DND-41 (cell line): ENCODE measurements around the gene LRRC34.
A peak's percentile ranks its signal among the peaks of the same experiment; 100 is the strongest.

Experiments used
- ATAC-seq: fragments of 200-7000 bp; cut with Tn5 transposase; 3 replicates; pipeline ENCODE4 v1.9.1; 2021; ENCODE audit warnings: low read depth; ENCODE audit not compliant: insufficient read depth
- DNase-seq: peaks from one replicate; pipeline ENCODE4 v3.0.0-alpha.2; 2020
- H2AFZ ChIP-seq: 2 replicates; pipeline ENCODE4 v1.6.0; 2012; ENCODE audit warnings: low read depth, low read length
- H3K27ac ChIP-seq: 2 replicates; pipeline ENCODE4 v1.5.1; 2012; ENCODE audit warnings: low read length, inconsistent platforms
- H3K27me3 ChIP-seq: fragments of 200-600 bp; sonication (generic); 2 replicates; pipeline ENCODE4 v1.6.0; 2012; ENCODE audit warnings: low read length, mild to moderate bottlenecking, inconsistent platforms; ENCODE audit not compliant: insufficient read depth, poor library complexity
- H3K36me3 ChIP-seq: 2 replicates; pipeline ENCODE4 v1.5.1; 2012; ENCODE audit warnings: low read length, inconsistent platforms; ENCODE audit not compliant: insufficient read depth
- H3K4me1 ChIP-seq: 2 replicates; pipeline ENCODE4 v1.5.1; 2012; ENCODE audit warnings: mild to moderate bottlenecking, low read length; ENCODE audit not compliant: insufficient read depth
- H3K4me2 ChIP-seq: 2 replicates; pipeline ENCODE4 v1.6.0; 2012; ENCODE audit warnings: mild to moderate bottlenecking, moderate library complexity, low read length, inconsistent platforms; ENCODE audit not compliant: insufficient read depth
- H3K4me3 ChIP-seq, 2 experiments: fragments of 200-600 bp in 1 of 2; shearing (Covaris generic) in 1 of 2; 2 replicates each; pipeline ENCODE4 v1.5.1; 2012 to 2016; ENCODE audit warnings: inconsistent platforms in 2 of 2, low read length in 2 of 2, mild to moderate bottlenecking in 2 of 2, low read depth in 1 of 2, moderate library complexity in 1 of 2
- H3K79me2 ChIP-seq: 2 replicates; pipeline ENCODE4 v1.6.0; 2012; ENCODE audit warnings: low read length, inconsistent platforms; ENCODE audit not compliant: insufficient read depth
- H3K9ac ChIP-seq: 2 replicates; pipeline ENCODE4 v1.6.0; 2012; ENCODE audit warnings: low read depth, mild to moderate bottlenecking, inconsistent platforms, low read length, moderate library complexity
- H3K9me3 ChIP-seq: 2 replicates; pipeline ENCODE4 v1.5.1; 2012; ENCODE audit warnings: low read length, moderate library complexity, mild to moderate bottlenecking, inconsistent platforms; ENCODE audit not compliant: insufficient read depth, severe bottlenecking
- H4K20me1 ChIP-seq: 2 replicates; pipeline ENCODE4 v1.6.0; 2012; ENCODE audit warnings: low read length; ENCODE audit not compliant: insufficient read depth
- CTCF ChIP-seq: IDR thresholded peaks from 2 replicates; pipeline ENCODE4 v1.5.1; 2012; ENCODE audit warnings: borderline replicate concordance, low read length, moderate library complexity, mild to moderate bottlenecking; ENCODE audit not compliant: poor library complexity, severe bottlenecking; ENCODE audit errors: extremely low read depth
- EZH2 ChIP-seq: IDR thresholded peaks from 3 replicates; pipeline ENCODE4 v1.6.1; 2012; ENCODE audit warnings: borderline replicate concordance, low read depth, mild to moderate bottlenecking, moderate library complexity, low read length, inconsistent platforms; ENCODE audit not compliant: severe bottlenecking

LRRC34 gene

DNA sequence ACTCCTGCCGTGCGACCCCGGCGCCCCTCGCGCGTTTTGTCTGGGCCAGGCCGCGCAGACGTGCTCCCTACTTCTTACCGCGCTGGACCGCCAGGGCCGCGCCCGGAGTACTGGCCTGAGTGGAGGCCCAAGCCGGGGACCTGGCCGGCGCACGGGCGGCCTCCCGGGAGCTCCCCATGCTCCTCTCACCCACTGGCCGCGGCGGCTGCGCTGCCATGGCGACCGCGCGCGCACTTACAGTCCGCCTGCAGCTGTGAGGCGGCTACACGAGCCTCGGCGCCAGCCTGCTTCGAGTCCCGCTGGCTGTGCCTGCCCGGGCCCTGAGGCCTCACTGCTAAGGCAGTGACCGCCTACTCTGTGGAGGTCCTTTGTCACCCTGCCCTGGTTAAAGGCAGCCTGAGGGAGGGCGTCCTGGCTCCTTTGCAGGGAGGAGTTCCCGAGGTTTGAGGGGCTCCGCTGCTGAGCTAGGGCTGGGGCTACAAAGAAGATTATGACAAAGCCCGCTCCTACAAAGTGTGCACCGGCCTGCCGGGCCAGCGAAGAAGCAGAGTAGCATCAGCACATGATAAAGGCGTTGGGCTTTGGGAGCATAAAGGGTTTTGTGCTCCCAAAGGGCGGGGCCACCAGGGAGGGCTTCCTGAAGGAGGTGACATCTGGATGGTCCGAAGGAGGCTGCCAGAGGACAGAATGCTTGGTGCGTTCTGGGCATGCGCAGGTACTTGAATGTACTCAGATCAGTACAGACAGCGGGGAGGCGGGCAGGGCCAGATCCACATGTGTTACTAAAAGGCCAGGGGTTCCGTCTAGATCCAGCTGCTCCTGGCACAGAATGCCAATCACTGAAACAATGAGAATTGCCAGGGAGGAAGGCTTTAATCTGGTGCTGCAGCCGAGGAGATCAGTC lies at the start of gene LRRC34, which contains the start of gene LRRIQ4:
Gene LRRC34, minus strand, starts transcription at position 573 of the 904 bp plus-strand sequence. Its CDS starts 356 bp downstream, at position 217.
Gene LRRIQ4, plus strand, starts transcription at position 539 of the 904 bp plus-strand sequence. CDS start 9,052 bp downstream, outside the sequence.
- peak within 1 kb of the TSS; percentile 89 for H2AFZ ChIP-seq
- TF ChIP-seq CTCF (no peak), EZH2 (peak; percentile 53)
- no peaks in the 10 kb centered on the region for H4K20me1 ChIP-seq
- peak within 1 kb of the TSS; percentile 78 for H3K27ac ChIP-seq
- peaks cover 7% of the 10 kb centered on the region for H3K9me3 ChIP-seq
- DNase-seq (peak; percentile 78), ATAC-seq (peak; percentile 71)
- no peaks in the 10 kb centered on the region for H3K79me2 ChIP-seq
- no peaks in the 10 kb centered on the region for H3K36me3 ChIP-seq
- H3K9ac ChIP-seq: peak within 1 kb of the TSS; percentile 72
- peaks cover 37% of the 10 kb centered on the region for H3K4me1 ChIP-seq
- peaks cover 17% of the 10 kb centered on the region for H3K27me3 ChIP-seq
- H3K4me3 ChIP-seq: peak within 1 kb of the TSS; percentile 48 to 86
- H3K4me2 ChIP-seq: peak within 1 kb of the TSS; percentile 87

GRCh38 chr3:169861871-169862270 lies 49.2 kb upstream of the LRRC34 start:
- H4K20me1 ChIP-seq: no peaks in the 10 kb centered on the region
- no peak overlapping the region for H3K27ac ChIP-seq
- no peak overlapping the region for H3K9ac ChIP-seq
- H3K4me3 ChIP-seq: no peak overlapping the region
- no peaks in the 10 kb centered on the region for H3K9me3 ChIP-seq
- DNase-seq (no peak), ATAC-seq (no peak)
- no peak for TF ChIP-seq EZH2
- H3K27me3 ChIP-seq: peaks cover 7% of the 10 kb centered on the region
- no peaks in the 10 kb centered on the region for H3K36me3 ChIP-seq
- no peaks in the 10 kb centered on the region for H3K79me2 ChIP-seq
- no peak overlapping the region for H3K4me2 ChIP-seq
- no peak overlapping the region for H2AFZ ChIP-seq
- H3K4me1 ChIP-seq: peaks cover 8% of the 10 kb centered on the region

GRCh38 chr3:169857811-169858210 lies 45.1 kb upstream of the LRRC34 start:
- Histone ChIP-seq H3K9me3 (no peaks in the 10 kb centered on the region), H3K79me2 (no peaks in the 10 kb centered on the region), H3K36me3 (no peaks in the 10 kb centered on the region), H3K4me2 (no peak overlapping the region), H3K9ac (no peak overlapping the region), H3K27ac (no peak overlapping the region), H2AFZ (no peak overlapping the region), H4K20me1 (no peaks in the 10 kb centered on the region), H3K4me1 (no peaks in the 10 kb centered on the region), H3K4me3 (no peak overlapping the region), H3K27me3 (peaks cover 13% of the 10 kb centered on the region)
- no peak for DNase-seq
- no peak for ATAC-seq
- TF ChIP-seq EZH2 (no peak), CTCF (no peak)

GRCh38 chr3:169855514-169855913 lies 42.8 kb upstream of the LRRC34 start:
- no peak for DNase-seq

More at GRCh38 chr3:169855514-169855913, 42.8 kb upstream of the LRRC34 start:
- no peaks in the 10 kb centered on the region for H3K4me1 ChIP-seq
- H3K27me3 ChIP-seq: peaks cover 13% of the 10 kb centered on the region
- no peak for TF ChIP-seq EZH2
- no peak for TF ChIP-seq CTCF
- no peak overlapping the region for H3K27ac ChIP-seq
- ATAC-seq: no peak
- no peak overlapping the region for H2AFZ ChIP-seq
- H3K9me3 ChIP-seq: no peaks in the 10 kb centered on the region
- no peaks in the 10 kb centered on the region for H3K36me3 ChIP-seq
- H4K20me1 ChIP-seq: no peaks in the 10 kb centered on the region
- H3K4me2 ChIP-seq: no peak overlapping the region
- H3K79me2 ChIP-seq: no peaks in the 10 kb centered on the region
- H3K4me3 ChIP-seq: no peak overlapping the region
- H3K9ac ChIP-seq: no peak overlapping the region
